GM18505 (cell line): Measurements from ENCODE around the gene NYNRIN.

Experiments used
- ATAC-seq: cut with Tn5 transposase; IDR thresholded peaks from one replicate; pipeline ENCODE4 v1.9.1; 2021; ENCODE audit not compliant: unreplicated experiment
- POLR2A ChIP-seq: IDR thresholded peaks from 4 replicates; pipeline ENCODE4 v1.6.1; 2011; ENCODE audit warnings: borderline replicate concordance; ENCODE audit not compliant: insufficient read depth, insufficient read length; ENCODE audit errors: extremely low read depth

The NYNRIN gene

DNA sequence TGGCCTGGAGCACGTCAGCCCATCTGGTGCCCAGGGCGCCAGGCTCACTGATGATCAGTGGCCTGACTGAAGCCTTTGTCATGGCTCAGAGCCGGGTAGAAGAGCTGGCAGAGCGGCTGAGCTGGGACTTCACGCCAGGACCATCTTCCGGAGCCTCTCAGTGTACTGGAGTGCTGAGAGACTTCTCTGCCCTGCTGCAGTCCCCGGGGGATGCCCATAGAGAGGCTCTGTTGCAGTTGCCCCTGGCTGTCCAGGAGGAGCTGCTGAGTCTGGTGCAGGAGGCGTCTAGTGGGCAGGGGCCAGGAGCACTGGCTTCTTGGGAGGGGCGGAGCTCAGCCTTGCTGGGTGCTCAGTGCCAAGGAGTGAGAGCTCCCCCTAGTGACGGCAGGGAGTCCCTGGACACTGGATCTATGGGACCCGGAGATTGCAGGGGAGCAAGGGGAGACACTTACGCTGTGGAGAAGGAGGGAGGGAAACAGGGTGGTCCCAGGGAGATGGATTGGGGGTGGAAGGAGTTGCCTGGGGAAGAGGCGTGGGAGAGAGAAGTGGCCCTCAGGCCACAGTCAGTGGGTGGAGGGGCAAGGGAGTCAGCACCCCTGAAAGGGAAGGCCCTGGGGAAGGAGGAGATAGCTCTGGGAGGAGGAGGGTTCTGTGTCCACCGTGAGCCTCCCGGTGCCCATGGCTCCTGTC lies 32.9 kb downstream of the NYNRIN start:
- ATAC-seq: peak; percentile 48
- TF ChIP-seq POLR2A: peak; percentile 34

GRCh38 chr14:24432259-24433131 lies 33.7 kb downstream of the NYNRIN start:
- ATAC-seq: no peak
- TF ChIP-seq POLR2A: peak; percentile 37

DNA sequence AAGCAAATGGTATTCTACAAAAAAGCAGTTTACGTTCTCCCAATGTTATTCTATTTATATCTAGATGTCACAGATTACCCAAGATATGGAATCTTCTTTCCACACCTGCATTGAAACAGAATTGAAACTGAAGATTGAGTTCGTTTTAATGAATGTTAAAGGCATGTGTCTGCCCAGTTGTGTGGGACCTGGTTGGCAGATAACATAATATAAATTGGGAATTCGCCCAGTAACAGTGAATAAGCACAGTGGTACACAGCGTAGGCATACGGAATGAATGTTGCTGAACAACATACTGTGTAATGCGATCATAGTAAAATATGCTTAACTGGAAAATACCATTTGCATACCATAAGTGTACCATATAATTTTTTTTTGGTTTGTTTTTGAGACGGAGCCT lies 35.2 kb downstream of the NYNRIN start:
- TF ChIP-seq POLR2A: no peak
- no peak for ATAC-seq

- no peak for ATAC-seq
- no peak for TF ChIP-seq POLR2A
These were observed 35.9 kb downstream of the NYNRIN start for GRCh38 chr14:24434676-24435075.

- no peak for ATAC-seq
- TF ChIP-seq POLR2A: peak; percentile 29
These were observed 36.5 kb downstream of the NYNRIN start for GRCh38 chr14:24435192-24435810.

DNA sequence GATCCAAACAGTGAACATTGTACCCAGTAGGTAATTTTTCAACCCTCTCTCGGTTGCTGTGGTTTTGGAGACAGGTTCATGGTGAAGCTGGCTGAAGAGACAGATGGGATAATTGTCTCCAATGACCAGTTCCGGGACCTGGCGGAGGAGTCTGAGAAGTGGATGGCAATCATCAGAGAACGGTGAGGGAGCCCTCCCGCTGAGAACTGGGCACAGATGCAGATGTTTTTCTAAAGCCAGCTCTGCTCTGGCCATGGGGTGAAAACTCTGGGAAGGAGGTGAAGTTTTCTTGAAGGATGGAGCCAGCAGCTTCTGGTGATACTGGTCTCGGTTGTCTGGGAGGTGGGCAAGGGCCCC lies 37.2 kb downstream of the NYNRIN start:
- no peak for ATAC-seq
- no peak for TF ChIP-seq POLR2A

DNA sequence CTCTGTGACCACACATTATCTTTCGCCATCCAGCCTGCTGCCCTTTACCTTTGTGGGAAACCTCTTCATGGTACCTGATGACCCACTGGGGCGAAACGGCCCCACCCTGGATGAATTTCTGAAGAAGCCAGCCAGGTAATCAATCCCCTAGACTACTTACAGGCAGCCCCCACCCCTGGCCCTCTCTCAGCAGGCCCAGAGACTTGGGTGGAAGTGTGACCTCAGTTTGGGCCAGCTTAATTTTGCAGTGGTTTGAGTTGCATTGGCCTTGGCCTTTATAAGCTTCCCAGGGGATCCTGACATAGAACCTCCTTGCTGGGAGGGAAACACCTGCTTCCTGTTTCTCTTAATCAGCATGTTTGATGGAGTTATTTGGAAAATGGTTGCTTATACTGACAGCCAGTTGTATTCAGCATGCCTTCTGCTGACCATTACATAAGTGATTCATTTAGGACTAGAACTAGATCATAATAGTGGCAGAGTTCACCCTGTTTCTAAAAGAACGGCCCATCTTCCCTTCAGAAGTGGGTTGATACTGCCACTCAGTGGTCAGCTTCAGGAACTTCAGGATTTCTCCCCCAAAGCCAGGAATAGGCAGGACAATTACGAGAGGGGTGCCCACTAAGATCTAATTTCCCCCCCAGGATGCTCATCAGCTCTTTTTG lies 37.7 kb downstream of the NYNRIN start:
- peak; percentile 46 for ATAC-seq
- TF ChIP-seq POLR2A: no peak

DNA sequence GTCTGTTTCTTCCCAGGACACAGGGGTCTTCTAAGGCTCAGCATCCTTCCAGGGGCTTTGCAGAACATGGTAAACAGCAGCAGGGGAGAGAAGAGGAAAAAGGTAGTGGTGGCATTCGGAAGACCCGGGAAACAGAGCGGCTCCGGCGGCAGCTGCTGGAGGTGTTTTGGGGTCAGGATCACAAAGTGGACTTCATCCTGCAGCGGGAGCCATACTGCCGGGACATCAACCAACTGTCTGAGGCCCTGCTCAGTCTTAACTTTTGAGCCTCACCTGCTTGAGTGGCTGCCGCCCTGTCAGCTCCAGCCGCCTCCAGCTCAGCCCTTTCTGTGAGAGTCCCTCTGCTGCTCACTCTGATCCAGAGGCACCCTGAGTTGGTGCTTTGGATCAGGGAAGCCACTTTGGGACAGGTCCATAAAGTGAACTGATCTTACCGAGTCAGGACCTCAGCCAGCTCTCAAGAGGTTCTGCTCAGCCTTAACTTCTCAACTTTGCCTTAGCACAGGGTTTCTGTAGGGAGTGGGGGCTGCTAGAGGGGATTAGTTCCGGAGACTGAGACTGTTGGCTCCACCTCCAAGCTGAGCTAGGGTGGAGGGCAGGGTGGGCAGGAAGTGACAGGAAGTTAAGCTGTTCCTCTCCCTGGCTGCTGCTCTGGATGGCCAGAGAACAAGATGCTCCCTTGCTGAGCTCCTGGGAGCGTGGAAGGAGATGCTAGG lies 38.4 kb downstream of the NYNRIN start:
- no peak for ATAC-seq
- TF ChIP-seq POLR2A: peak; percentile 32

- no peak for ATAC-seq
- no peak for TF ChIP-seq POLR2A
These were observed 38.9 kb downstream of the NYNRIN start for GRCh38 chr14:24437736-24438067.

DNA sequence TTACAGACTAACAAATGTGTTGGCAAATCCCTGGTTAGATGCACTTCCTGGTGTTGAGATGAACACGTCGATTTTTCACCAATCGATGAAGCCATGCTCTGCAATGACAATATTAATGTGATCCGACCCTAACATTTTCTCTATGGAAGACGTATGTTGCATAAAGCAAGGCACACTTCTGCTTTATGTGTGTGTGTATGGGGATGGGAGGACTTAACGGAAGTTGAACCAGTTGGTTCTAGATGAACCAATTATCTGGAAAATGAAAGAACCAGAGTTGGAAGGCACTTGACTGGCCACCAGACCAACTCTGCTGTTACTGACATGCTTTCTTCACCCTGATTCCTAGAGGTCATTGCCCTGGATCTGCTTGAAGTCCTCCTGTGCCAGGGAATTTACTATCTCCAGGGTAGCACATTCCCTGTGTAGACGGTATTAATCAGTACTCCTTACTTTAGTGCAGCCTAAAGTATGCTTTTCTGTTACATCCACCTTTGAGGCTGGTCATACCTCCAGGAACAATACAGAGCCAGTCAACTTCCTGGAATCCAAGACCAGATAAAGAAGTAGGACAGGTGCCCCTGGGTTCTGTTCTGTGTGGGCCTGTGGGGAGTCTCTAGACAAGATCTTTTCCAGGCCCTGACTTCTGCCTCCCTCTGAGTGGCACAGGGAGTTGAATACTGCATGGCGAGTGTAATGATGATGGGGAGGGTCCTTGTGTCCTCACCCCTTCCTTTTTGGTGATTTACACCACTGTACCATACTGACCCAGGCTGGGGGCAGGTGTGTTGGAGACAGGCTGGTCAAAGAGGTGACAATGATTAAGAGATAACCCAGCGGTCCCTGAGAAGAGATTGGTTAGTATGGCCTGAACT lies 39.7 kb downstream of the NYNRIN start:
- no peak for ATAC-seq
- no peak for TF ChIP-seq POLR2A

DNA sequence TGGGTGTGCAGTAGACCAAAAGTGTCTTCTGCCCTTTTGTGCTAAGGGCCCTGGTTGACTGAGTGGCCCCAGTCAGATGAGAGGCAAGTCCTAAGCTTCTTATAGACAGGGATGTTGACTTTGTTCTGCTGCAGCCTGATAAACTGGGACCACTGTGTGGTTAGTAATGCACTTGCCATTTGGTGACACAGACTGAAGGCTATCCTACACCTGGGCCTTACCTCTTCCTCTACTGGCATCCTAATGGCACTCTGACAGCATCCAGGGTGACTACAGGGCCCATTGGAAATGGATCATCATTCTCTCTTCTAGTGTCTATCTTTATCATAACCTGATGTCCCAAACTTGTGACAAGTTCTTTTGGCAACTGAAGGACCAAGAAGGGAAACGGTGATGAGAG lies 40.5 kb downstream of the NYNRIN start:
- TF ChIP-seq POLR2A: no peak
- no peak for ATAC-seq
